Thymus (tissue), 11 donors: ENCODE measurements around the gene DPP10. TPM values are rescaled to one million over a fixed set of nuclear protein-coding genes. Genes with fewer than 3 reads are reported as not detected.
"Not testable (repeated sequence)": the region's sequence is repeated elsewhere in the genome, so short reads cannot be mapped to it uniquely, and the experiment has no call there.

Experiments
- DNase-seq, 9 donors: peaks; one replicate each; pipeline ENCODE4 v3.0.0-alpha.2; 2013; ENCODE audit warnings: low spot score in 9 of 9, low read depth in 6 of 9, missing footprints in 1 of 9
- H3K27ac ChIP-seq, 2 donors: one replicate each; pipeline ENCODE4 v1.5.1; 2013; ENCODE audit warnings: control low read depth in 1 of 2, low read depth in 1 of 2, low read length in 1 of 2, mild to moderate bottlenecking in 1 of 2, moderate library complexity in 1 of 2
- H3K27me3 ChIP-seq, 2 donors: one replicate each; pipeline ENCODE4 v1.5.1; 2013; ENCODE audit warnings: low read length in 1 of 2; ENCODE audit not compliant: control insufficient read depth in 2 of 2, insufficient read depth in 1 of 2
- H3K36me3 ChIP-seq, 2 donors: one replicate each; pipeline ENCODE4 v1.5.1; 2013; ENCODE audit warnings: low read length in 1 of 2, mild to moderate bottlenecking in 1 of 2, moderate library complexity in 1 of 2; ENCODE audit not compliant: control insufficient read depth in 2 of 2, insufficient read depth in 2 of 2
- H3K4me1 ChIP-seq, 2 donors: one replicate each; pipeline ENCODE4 v1.5.1; 2013; ENCODE audit warnings: low read length in 2 of 2; ENCODE audit not compliant: control insufficient read depth in 2 of 2, insufficient read depth in 2 of 2
- H3K4me3 ChIP-seq, 2 donors: one replicate each; pipeline ENCODE4 v1.5.1; 2013; ENCODE audit warnings: low read length in 2 of 2, control low read depth in 1 of 2, mild to moderate bottlenecking in 1 of 2
- H3K9me3 ChIP-seq, 2 donors: one replicate each; pipeline ENCODE4 v1.5.1; 2013; ENCODE audit warnings: low read length in 1 of 2, mild to moderate bottlenecking in 1 of 2; ENCODE audit not compliant: control insufficient read depth in 2 of 2, insufficient read depth in 1 of 2
- WGBS: extraction: QIAGEN DNeasy Blood & Tissue Kit; methylation state at CpG from one replicate; pipeline ENCODE4 v1.1.7; 2013; 5-methylcytosine and 5-hydroxymethylcytosine counted together
- polyA plus RNA-seq: library from polyadenylated mRNA; stranded (reverse); fragments of 200-250 nt; gene quantifications from one replicate; pipeline ENCODE4 v1.2.3, GENCODE V29; 2013
- total RNA-seq: library from RNA; stranded (reverse); fragments of 120-200 nt; gene quantifications from one replicate; pipeline ENCODE4 v1.2.4, GENCODE V29; 2013
- donor health status: healthy.

The DPP10 gene
- total and polyA plus RNA-seq, 2 donors = 0.02 to 0.14 TPM

DNA sequence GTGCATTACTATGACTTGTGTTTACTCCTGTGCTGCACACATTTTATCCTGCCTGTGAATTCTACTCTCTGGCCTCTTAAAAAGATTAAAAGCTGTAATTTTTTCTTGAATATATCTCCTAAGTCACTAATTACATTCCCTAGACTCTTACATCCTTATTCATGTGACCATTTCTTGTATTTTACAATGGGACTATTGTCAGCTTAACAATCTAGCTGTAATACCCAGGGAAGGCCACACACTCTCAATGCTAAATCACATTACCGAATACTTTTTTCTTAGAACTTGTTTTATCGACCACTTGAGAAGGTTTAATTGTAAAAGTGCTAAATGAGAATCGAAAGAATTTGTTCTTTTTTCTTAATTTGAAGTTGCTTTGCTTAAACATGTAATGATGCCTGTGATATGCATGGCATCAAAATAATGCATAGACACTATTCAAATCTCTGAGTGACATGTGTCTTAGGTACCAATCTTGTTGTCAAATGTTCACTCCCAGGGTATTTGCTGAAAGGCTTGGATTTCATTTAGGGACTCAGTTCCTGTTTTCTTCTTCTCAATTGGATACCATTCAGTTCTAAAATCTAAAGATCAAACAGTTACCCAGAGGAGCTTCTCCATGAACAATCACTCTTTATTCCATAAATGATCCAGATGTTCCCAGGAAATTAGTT lies 498.5 kb downstream of the DPP10 start:
- no peaks in the 10 kb centered on the region for H3K27me3 ChIP-seq
- H3K36me3 ChIP-seq = no peaks in the 10 kb centered on the region
- no peaks in the 10 kb centered on the region for H3K9me3 ChIP-seq
- H3K4me3 ChIP-seq = no peak overlapping the region
- H3K4me1 ChIP-seq = no peaks in the 10 kb centered on the region
- H3K27ac ChIP-seq = no peak overlapping the region
- WGBS = 94% methylated on average over 3 of the region's 3 CpGs
- DNase-seq = no peak

GRCh38 chr2:114949228-114949804 lies 506.9 kb downstream of the DPP10 start:
- Histone ChIP-seq H3K27me3 (no peaks in the 10 kb centered on the region), H3K4me1 (no peaks in the 10 kb centered on the region), H3K9me3 (no peaks in the 10 kb centered on the region), H3K36me3 (no peaks in the 10 kb centered on the region), H3K4me3 (no peak overlapping the region), H3K27ac (no peak overlapping the region)
- WGBS = 82% methylated on average over 2 of the region's 2 CpGs
- no peak for DNase-seq

DNA sequence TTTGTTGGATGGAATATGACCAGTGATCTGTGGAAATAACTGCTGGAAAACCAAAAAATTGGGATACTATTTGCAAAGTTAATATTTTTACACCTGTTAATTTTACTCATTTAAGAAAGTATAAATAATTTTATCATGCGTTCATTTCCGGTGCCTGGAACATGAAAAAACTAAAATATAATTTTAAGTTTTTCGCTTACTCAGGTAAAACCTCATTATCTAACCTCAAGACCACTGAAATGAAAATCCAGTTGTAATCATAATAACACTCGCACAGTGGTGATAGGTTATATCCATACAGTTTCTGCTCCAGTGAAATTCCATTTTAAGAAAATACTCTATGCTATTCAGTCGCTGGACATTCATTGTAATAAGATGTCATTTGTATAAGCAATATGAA lies 517.9 kb downstream of the DPP10 start:
- Histone ChIP-seq H3K4me1 (no peaks in the 10 kb centered on the region), H3K36me3 (no peaks in the 10 kb centered on the region), H3K27me3 (no peaks in the 10 kb centered on the region), H3K4me3 (no peak overlapping the region), H3K9me3 (no peaks in the 10 kb centered on the region), H3K27ac (no peak overlapping the region)
- DNase-seq = no peak
- 83% methylated on average over 5 of the region's 5 CpGs for WGBS

DNA sequence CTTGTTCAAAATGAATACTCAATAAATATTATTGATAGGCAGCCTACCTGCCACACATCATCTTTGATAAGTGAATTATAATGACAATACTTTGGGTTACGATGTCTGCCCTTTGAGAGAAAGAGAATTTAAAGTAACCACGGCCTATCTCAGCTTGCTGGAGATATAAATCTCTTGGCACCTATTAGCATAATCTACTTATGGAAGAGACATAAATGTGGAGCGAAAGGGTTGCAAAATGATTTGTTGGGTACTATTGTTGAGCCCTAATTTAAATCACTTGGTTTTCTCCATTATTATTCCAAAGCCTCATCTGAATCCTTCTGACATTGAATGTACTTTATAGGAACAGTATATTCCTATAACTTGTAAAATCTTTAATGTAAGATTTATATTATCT lies 520.1 kb downstream of the DPP10 start:
- Histone ChIP-seq H3K27ac (no peak overlapping the region), H3K4me3 (no peak overlapping the region), H3K4me1 (no peaks in the 10 kb centered on the region), H3K9me3 (no peaks in the 10 kb centered on the region), H3K27me3 (no peaks in the 10 kb centered on the region), H3K36me3 (no peaks in the 10 kb centered on the region)
- no peak for DNase-seq
- WGBS = 92% methylated on average over 3 of the region's 3 CpGs

- DNase-seq = no peak
Measured at GRCh38 chr2:114968748-114969400, 526.4 kb downstream of the DPP10 start.

GRCh38 chr2:115004321-115004720 lies 561.9 kb downstream of the DPP10 start:
- DNase-seq = not testable (repeated sequence)

More at GRCh38 chr2:114968748-114969400, 526.4 kb downstream of the DPP10 start:
- no peaks in the 10 kb centered on the region for H3K36me3 ChIP-seq
- no peak overlapping the region for H3K4me3 ChIP-seq
- H3K27me3 ChIP-seq = no peaks in the 10 kb centered on the region
- no peaks in the 10 kb centered on the region for H3K4me1 ChIP-seq
- H3K9me3 ChIP-seq = no peaks in the 10 kb centered on the region
- no peak overlapping the region for H3K27ac ChIP-seq
- WGBS = 77% methylated on average over 2 of the region's 2 CpGs

GRCh38 chr2:115011721-115012120 lies 569.3 kb downstream of the DPP10 start:
- Histone ChIP-seq H3K36me3 (no peaks in the 10 kb centered on the region), H3K9me3 (peaks cover 0 to 10% of the 10 kb centered on the region in 2 donors), H3K27me3 (no peaks in the 10 kb centered on the region), H3K27ac (no peak overlapping the region), H3K4me3 (no peak overlapping the region), H3K4me1 (no peaks in the 10 kb centered on the region)
- no peak for DNase-seq
- WGBS = 94% methylated on average over 4 of the region's 4 CpGs

More at GRCh38 chr2:115004321-115004720, 561.9 kb downstream of the DPP10 start:
- H3K27ac ChIP-seq, H3K36me3 ChIP-seq, H3K4me3 ChIP-seq, H3K9me3 ChIP-seq, H3K27me3 ChIP-seq, H3K4me1 ChIP-seq: not testable (repeated sequence)
- 89% methylated on average over 11 of the region's 19 CpGs for WGBS

- not testable (repeated sequence) for H3K4me1 ChIP-seq, DNase-seq, H3K4me3 ChIP-seq, H3K27me3 ChIP-seq, H3K27ac ChIP-seq, H3K9me3 ChIP-seq, H3K36me3 ChIP-seq
- 97% methylated on average over 3 of the region's 3 CpGs for WGBS
Measured at GRCh38 chr2:115022013-115022412, 579.6 kb downstream of the DPP10 start.

- H3K9me3 ChIP-seq = peaks cover 0 to 1% of the 10 kb centered on the region in 2 donors
- H3K36me3 ChIP-seq = no peaks in the 10 kb centered on the region
- 91% methylated on average over 3 of the region's 3 CpGs for WGBS
- H3K27me3 ChIP-seq = no peaks in the 10 kb centered on the region
- H3K4me3 ChIP-seq = no peak overlapping the region
- no peaks in the 10 kb centered on the region for H3K4me1 ChIP-seq
- no peak for DNase-seq
- H3K27ac ChIP-seq = no peak overlapping the region
Measured at GRCh38 chr2:115034801-115035200, 592.4 kb downstream of the DPP10 start.
